Measurements from ENCODE around the gene BTBD8.

BTBD8 gene

GRCh38 chr1:92125204-92125603, 45.1 kb downstream of the BTBD8 start:
- Histone ChIP-seq H3K27me3 (ENCODE audit: insufficient read depth, poor library complexity, severe bottlenecking) (no peaks in the 10 kb centered on the region), H3K4me3 (replicated peaks; ENCODE audit: insufficient read depth, low read length) (no peak overlapping the region), H3K27ac (replicated peaks) (no peak overlapping the region)
- no peak for DNase-seq (ENCODE audit: low read depth in 1 of 2, low spot score in 1 of 2)
- TF ChIP-seq GABPA (IDR thresholded peaks at IDR 0.05; ENCODE audit: low read depth), result no peak
- TF ChIP-seq SPI1 (IDR thresholded peaks at IDR 0.05; ENCODE audit: borderline replicate concordance, low read depth), result no peak
- no peak for TF ChIP-seq CTCF (IDR thresholded peaks at IDR 0.05; ENCODE audit: insufficient read depth, low read length)
- no peak for TF ChIP-seq POLR2AphosphoS5 (IDR thresholded peaks at IDR 0.05; ENCODE audit: low read depth)
- TF ChIP-seq REST (IDR thresholded peaks at IDR 0.05; ENCODE audit: insufficient replicate concordance, low read depth), result no peak

GRCh38 chr1:92126088-92126487, 45.9 kb downstream of the BTBD8 start:
- Histone ChIP-seq H3K4me3 (replicated peaks; ENCODE audit: insufficient read depth, low read length) (no peak overlapping the region), H3K27ac (replicated peaks) (no peak overlapping the region), H3K27me3 (ENCODE audit: insufficient read depth, poor library complexity, severe bottlenecking) (no peaks in the 10 kb centered on the region)
- no peak for TF ChIP-seq POLR2AphosphoS5 (IDR thresholded peaks at IDR 0.05; ENCODE audit: low read depth)
- no peak for TF ChIP-seq CTCF (IDR thresholded peaks at IDR 0.05; ENCODE audit: insufficient read depth, low read length)
- no peak for TF ChIP-seq SPI1 (IDR thresholded peaks at IDR 0.05; ENCODE audit: borderline replicate concordance, low read depth)
- DNase-seq (ENCODE audit: low read depth in 1 of 2, low spot score in 1 of 2), result no peak

GRCh38 chr1:92134331-92134730, 54.2 kb downstream of the BTBD8 start:
- TF ChIP-seq CTCF (IDR thresholded peaks at IDR 0.05; ENCODE audit: insufficient read depth, low read length) (no peak), GABPA (IDR thresholded peaks at IDR 0.05; ENCODE audit: low read depth) (no peak), SPI1 (IDR thresholded peaks at IDR 0.05; ENCODE audit: borderline replicate concordance, low read depth) (no peak), REST (IDR thresholded peaks at IDR 0.05; ENCODE audit: insufficient replicate concordance, low read depth) (no peak), POLR2AphosphoS5 (IDR thresholded peaks at IDR 0.05; ENCODE audit: low read depth) (no peak)
- no peak overlapping the region for H3K27ac ChIP-seq (replicated peaks)
- DNase-seq (ENCODE audit: low read depth in 1 of 2, low spot score in 1 of 2), result no peak
- H3K4me3 ChIP-seq (replicated peaks; ENCODE audit: insufficient read depth, low read length), result no peak overlapping the region
- no peaks in the 10 kb centered on the region for H3K27me3 ChIP-seq (ENCODE audit: insufficient read depth, poor library complexity, severe bottlenecking)

- no peak for DNase-seq (ENCODE audit: low read depth in 1 of 2, low spot score in 1 of 2)
- no peak for TF ChIP-seq CTCF (IDR thresholded peaks at IDR 0.05; ENCODE audit: insufficient read depth, low read length)
- TF ChIP-seq REST (IDR thresholded peaks at IDR 0.05; ENCODE audit: insufficient replicate concordance, low read depth), result no peak
These were observed 56.2 kb downstream of the BTBD8 start for GRCh38 chr1:92136341-92136740.

More at GRCh38 chr1:92136341-92136740, 56.2 kb downstream of the BTBD8 start:
- H3K27ac ChIP-seq (replicated peaks), result no peak overlapping the region
- H3K27me3 ChIP-seq (ENCODE audit: insufficient read depth, poor library complexity, severe bottlenecking), result no peaks in the 10 kb centered on the region
- H3K4me3 ChIP-seq (replicated peaks; ENCODE audit: insufficient read depth, low read length), result no peak overlapping the region
